Right lobe of liver (tissue), 4 donors: Measurements from ENCODE around the gene PDE4DIP.
"Not testable (repeated sequence)": the region's sequence is repeated elsewhere in the genome, so short reads cannot be mapped to it uniquely, and the experiment has no call there.

ENCODE experiments used
- POLR2A ChIP-seq: fragments of 450-650 bp; IDR thresholded peaks from one replicate; pipeline ENCODE4 v1.6.1; 2017; ENCODE audit warnings: antibody characterized with exemption, mild to moderate bottlenecking
- TF ChIP-seq, protein P1 (sequence below), 4 donors: fragments of 200-600 bp in 3 of 4; fragments of 450-650 bp in 1 of 4; IDR thresholded peaks; one replicate each; pipeline versions ENCODE4 v1.5.1 to v1.8.0; 2016 to 2022; ENCODE audit warnings: antibody characterized with exemption in 4 of 4, mild to moderate bottlenecking in 2 of 4
- donor health status: DM: no; HTN: no; CAD: no.
- donor health status: DM: no; HTN: no; CAD: no.
- donor health status: DM: no; HTN: yes; CAD: no.

DNA sequence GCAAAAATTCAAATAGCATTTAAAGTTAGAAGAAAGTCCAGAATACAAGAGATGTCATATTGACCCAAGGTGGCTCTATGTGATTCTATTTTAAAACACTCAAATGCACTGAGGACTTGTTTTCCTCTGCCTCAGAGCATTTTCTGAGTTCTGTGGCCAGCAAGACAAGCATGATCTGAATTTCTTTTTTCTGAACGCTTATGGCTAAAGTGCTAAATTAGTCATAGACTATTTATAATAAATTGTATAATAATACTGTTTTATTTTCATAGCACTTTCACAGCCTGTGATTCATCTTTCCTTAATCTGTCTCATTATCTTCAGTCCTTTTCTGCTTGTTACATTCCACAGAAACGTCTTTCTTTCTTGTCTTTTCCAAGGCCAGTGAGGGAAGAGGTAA is 7.5 kb downstream of the PDE4DIP start:
- TF ChIP-seq POLR2A = not testable (repeated sequence)
- TF ChIP-seq, protein P1, sequence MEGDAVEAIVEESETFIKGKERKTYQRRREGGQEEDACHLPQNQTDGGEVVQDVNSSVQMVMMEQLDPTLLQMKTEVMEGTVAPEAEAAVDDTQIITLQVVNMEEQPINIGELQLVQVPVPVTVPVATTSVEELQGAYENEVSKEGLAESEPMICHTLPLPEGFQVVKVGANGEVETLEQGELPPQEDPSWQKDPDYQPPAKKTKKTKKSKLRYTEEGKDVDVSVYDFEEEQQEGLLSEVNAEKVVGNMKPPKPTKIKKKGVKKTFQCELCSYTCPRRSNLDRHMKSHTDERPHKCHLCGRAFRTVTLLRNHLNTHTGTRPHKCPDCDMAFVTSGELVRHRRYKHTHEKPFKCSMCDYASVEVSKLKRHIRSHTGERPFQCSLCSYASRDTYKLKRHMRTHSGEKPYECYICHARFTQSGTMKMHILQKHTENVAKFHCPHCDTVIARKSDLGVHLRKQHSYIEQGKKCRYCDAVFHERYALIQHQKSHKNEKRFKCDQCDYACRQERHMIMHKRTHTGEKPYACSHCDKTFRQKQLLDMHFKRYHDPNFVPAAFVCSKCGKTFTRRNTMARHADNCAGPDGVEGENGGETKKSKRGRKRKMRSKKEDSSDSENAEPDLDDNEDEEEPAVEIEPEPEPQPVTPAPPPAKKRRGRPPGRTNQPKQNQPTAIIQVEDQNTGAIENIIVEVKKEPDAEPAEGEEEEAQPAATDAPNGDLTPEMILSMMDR (IDR thresholded peaks at IDR 0.05) = not testable (repeated sequence)
